ENCODE results near the gene GAREM1.

Gene GAREM1

DNA sequence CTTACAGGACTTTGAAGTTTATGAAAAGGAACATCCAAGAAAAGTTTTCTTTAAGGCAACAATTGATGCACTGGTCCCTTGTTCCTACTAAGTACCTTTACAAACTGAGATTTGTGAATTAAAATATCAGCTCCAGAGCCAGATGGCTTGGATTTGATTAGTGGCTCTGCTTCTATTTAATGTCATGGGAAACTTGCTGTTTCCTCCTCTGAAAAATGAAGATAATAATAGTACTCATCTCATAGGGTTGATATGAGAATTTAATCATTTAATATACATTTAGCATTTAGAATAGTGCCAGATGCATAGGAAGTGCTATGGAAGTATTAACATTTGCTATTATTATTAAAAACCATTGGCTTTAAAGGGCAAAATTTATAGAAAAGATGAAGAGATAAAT is 2.6 kb upstream of the GAREM1 start:
- DNase-seq (ENCODE audit: low read depth, low spot score), result no peak
- POLR2A ChIA-PET, result no interaction called here
- CTCF ChIA-PET, result interaction anchor here (0.6 to 9.3 kb wide), 4 partner anchors 77 to 316 kb away, joined by 4 to 186 read pairs (median 104); no protein-coding TSS in a partner anchor
- TF ChIP-seq, protein P1, sequence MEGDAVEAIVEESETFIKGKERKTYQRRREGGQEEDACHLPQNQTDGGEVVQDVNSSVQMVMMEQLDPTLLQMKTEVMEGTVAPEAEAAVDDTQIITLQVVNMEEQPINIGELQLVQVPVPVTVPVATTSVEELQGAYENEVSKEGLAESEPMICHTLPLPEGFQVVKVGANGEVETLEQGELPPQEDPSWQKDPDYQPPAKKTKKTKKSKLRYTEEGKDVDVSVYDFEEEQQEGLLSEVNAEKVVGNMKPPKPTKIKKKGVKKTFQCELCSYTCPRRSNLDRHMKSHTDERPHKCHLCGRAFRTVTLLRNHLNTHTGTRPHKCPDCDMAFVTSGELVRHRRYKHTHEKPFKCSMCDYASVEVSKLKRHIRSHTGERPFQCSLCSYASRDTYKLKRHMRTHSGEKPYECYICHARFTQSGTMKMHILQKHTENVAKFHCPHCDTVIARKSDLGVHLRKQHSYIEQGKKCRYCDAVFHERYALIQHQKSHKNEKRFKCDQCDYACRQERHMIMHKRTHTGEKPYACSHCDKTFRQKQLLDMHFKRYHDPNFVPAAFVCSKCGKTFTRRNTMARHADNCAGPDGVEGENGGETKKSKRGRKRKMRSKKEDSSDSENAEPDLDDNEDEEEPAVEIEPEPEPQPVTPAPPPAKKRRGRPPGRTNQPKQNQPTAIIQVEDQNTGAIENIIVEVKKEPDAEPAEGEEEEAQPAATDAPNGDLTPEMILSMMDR (IDR thresholded peaks at IDR 0.05; ENCODE audit: insufficient read depth, low read length, missing control alignments), result no peak
- no peak overlapping the region for H3K4me3 ChIP-seq (ENCODE audit: low read depth, low read length)

DNA sequence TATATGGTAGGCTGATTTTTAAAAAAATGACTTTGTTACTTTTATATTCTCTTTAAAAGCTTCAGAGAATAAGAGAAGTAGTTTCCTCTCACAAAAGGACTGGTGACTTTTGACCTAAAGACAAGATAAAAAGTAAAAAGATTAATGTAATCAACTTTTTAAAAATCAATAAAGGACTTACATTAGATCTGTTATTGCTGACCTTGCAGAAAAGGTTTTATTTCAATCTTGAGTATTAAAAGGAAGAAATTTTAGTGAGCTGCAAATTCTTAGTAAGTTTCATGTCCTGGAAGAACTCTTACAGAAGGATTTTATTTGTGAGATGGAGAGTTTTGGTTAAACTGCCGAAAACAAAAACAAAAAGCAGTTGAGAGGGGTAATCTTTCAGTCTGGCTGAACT is 2.2 kb upstream of the GAREM1 start:
- ChIA-PET CTCF (interaction anchor here (0.6 to 9.3 kb wide), 6 partner anchors 13 to 316 kb away, joined by 3 to 186 read pairs (median 22); no protein-coding TSS in a partner anchor), POLR2A (no interaction called here)
- TF ChIP-seq, protein P1 (IDR thresholded peaks at IDR 0.05; ENCODE audit: insufficient read depth, low read length, missing control alignments), result no peak
- DNase-seq (ENCODE audit: low read depth, low spot score), result no peak
- H3K4me3 ChIP-seq (ENCODE audit: low read depth, low read length), result no peak overlapping the region

DNA sequence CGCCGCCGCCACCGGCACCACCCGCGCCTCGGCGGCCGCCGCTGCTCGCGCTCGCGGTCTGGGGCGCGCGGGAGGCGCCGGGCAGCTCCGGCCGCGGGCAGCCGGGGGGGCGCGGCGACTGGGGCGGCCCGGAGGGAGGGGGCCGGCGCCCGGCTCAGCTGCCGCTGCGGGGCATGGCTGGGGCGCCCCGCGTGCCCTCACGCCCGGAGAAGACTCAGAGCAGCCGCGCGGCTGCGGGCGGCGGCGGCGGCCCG is 295 bp downstream of the GAREM1 start:
- no peak for DNase-seq (ENCODE audit: low read depth, low spot score)
- TF ChIP-seq, protein P1 (IDR thresholded peaks at IDR 0.05; ENCODE audit: insufficient read depth, low read length, missing control alignments), result no peak
- POLR2A ChIA-PET, result interaction anchor here (1.0 to 1.1 kb wide), 2 partner anchors 181 to 199 kb away, joined by 3 to 5 read pairs; no protein-coding TSS in a partner anchor
- H3K4me3 ChIP-seq (ENCODE audit: low read depth, low read length), result peak overlapping the region; percentile 68
- CTCF ChIA-PET, result interaction anchor here (0.7 to 9.3 kb wide), 26 partner anchors 10 to 313 kb away, joined by 3 to 186 read pairs (median 5); no protein-coding TSS in a partner anchor

DNA sequence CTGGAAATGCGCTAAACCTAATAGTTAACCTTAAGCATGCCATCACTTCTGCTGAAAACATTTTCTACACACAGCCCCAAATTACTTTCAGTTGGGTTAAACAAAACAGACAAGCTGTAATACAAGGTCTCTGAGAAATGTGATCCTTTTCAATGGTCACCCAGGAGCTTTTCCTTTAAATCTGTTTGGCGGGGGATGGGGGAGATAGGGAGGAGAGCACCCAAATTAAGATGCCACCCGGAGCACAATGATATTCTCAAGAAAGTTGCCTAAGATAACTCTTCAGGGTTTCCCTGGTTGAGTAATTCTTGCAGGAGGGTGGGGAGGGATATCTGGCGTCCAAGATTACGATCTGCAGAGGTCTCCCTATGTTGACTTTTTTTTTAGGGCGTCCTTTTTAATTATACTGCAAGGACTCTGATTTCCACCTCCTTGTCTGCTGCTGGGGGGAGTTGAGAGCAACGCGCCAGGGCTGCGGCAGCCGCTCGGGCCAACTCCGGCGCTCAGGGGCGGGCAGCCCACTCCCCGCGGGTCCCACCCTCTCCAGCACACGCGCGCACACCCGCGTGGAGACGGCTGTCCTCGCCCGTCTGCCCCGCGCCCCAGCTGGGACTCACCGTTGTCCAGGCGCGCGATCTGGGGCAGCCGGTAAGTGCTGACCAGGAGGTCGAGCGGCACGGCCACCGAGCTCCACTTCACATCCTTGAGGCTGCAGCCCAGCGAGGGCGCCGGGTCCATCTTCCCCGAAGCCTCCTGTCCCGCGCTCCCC is 807 bp downstream of the GAREM1 start:
- CTCF ChIA-PET, result interaction anchor here (0.9 to 9.3 kb wide), 13 partner anchors 9 to 313 kb away, joined by 3 to 186 read pairs (median 8); no protein-coding TSS in a partner anchor
- no peak for DNase-seq (ENCODE audit: low read depth, low spot score)
- TF ChIP-seq, protein P1 (IDR thresholded peaks at IDR 0.05; ENCODE audit: insufficient read depth, low read length, missing control alignments), result no peak
- POLR2A ChIA-PET, result no interaction called here
- H3K4me3 ChIP-seq (ENCODE audit: low read depth, low read length), result peak overlapping the region; percentile 68

DNA sequence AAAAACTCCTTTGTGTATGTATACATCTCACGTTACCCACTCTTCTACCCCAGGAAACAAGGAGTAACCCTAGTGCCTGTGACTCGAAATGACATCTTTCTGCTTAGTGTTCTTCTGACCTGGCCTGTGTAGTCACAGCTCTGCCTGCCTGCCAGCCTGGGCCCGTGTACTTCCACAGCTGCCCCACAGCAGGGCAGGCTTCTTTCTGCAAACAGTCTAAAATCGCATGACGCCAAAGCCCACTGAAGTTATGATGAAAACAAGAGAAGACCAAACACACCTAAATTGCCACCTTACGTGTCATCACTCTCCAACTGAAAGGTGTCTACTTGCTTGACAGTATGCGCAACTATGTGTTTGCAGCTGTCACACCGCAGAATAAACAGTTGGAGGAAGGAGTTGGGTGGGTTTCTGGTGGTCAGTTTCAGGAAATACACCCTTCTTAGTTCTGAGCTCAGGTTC is 1.5 kb downstream of the GAREM1 start:
- ChIA-PET CTCF (interaction anchor here (0.8 to 9.3 kb wide), 7 partner anchors 159 to 786 kb away, joined by 3 to 186 read pairs (median 10); no protein-coding TSS in a partner anchor), POLR2A (no interaction called here)
- H3K4me3 ChIP-seq (ENCODE audit: low read depth, low read length), result peak overlapping the region; percentile 68
- no peak for DNase-seq (ENCODE audit: low read depth, low spot score)
- TF ChIP-seq, protein P1 (IDR thresholded peaks at IDR 0.05; ENCODE audit: insufficient read depth, low read length, missing control alignments), result no peak

DNA sequence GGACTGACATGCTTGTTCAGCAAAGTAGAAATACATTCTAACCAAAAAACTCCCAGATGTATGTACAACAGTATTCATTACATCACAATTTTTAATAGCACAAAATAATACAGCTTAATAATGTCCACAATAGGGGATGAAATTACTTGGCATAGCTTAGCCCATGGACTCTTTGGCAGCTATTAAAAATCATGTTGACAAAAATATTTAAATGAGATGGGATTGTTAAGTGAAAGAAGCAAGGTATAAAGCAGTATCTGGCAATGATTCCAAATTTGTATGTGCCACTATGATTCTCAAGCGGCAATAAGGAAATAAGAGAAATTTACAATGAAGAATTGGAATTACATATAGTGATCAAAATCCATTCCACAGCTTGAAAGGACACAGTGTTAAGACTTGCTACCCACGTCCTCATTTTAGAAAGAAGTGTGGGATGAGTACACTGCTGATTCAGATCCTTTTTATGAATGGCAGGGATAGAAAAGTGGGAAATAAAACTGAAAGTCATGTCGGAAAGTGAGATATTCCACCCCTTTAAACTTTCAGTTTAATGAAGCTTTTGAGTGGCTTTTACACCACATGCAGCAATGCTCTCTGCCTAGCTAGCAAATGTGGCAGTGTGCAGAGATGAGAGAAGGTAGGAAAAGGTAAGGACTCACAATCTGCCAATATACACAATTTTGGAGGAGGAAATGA is 2.4 kb downstream of the GAREM1 start:
- TF ChIP-seq, protein P1 (IDR thresholded peaks at IDR 0.05; ENCODE audit: insufficient read depth, low read length, missing control alignments), result no peak

More for the DNA sequence above, 2.4 kb downstream of the GAREM1 start:
- no peak overlapping the region; the same call in 1 of the 2 replicates for H3K4me3 ChIP-seq (ENCODE audit: low read depth, low read length)
- ChIA-PET CTCF (interaction anchor here (0.8 to 9.3 kb wide), 3 partner anchors 182 to 787 kb away, joined by 3 to 186 read pairs (median 40); no protein-coding TSS in a partner anchor), POLR2A (no interaction called here)
- no peak for DNase-seq (ENCODE audit: low read depth, low spot score)

All from AG04449 (cell line).